Muscle of arm (tissue), 12 donors: Measurements from ENCODE around the gene ARL6IP4. TPM values are rescaled to one million over a fixed set of nuclear protein-coding genes. Genes with fewer than 3 reads are reported as not detected.

ENCODE experiments used
- DNase-seq: peaks from one replicate; pipeline ENCODE4 v3.0.0-alpha.2; 2013
- polyA plus RNA-seq, 12 donors: library from polyadenylated mRNA; unstranded; fragments of 120-200 nt; gene quantifications; one replicate each; pipeline ENCODE4 v1.2.1, GENCODE V29; 2013; ENCODE audit not compliant: insufficient read length in 12 of 12

The ARL6IP4 gene
- polyA plus RNA-seq, 12 donors: 111 to 263 (median 139) TPM; not detected in 1

DNA sequence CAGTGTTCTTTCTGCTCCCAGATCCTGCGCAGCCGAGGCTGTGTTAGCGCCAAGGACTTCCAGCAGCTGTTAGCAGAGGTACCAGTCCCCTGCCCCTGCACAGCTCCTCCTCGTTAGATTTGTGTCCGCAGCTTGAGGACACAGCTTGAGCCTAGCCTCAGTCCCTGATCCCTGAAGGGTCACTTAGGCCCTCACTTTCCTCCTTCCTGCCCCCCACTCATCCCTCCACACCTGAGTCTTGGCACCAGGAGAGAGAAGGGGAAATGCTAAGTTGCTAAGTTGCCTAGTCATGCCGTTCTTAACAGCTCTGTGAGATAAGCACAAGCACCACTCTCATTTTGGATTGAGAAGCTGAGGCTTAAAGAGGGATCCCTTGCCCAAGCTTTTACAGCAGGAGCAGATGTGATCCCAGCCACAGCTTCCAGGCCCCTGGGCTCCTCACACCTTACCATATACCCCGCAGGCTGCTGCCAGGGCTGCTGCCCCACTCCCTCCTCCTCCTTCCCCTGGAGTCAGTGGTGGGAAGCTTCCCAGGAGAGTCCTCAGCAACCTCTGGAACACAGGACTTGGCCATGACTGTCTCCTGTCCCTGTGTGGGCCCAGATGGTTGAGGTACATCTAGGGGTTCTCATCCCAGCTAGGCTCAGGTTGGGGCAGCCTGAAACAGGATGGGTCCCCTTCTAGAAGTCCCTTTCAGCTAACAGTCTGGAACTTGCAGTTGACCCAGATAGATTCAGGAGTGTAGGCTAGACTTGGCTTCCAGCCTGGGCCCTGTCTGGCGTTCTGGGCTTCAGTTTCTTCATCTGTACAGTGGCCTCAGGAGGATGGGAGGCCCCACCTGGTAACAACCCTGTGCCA lies 4.5 kb upstream of the ARL6IP4 start:
- DNase-seq: no peak

DNA sequence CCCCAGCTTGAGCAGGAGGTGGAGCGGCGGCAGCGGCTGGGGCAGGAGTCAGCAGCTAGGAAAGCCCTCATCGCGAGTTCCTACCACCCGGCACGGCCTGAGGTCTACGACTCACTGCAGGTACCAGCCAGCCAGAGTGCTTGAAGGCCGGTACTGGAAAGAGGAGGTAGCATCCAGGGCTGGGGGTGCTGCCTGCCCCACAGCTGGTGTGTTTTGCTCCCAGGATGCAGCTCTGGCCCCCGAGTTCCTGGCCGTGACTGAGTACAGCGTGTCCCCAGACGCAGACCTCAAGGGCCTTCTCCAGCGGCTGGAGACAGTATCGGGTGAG lies 3.9 kb upstream of the ARL6IP4 start:
- no peak for DNase-seq

DNA sequence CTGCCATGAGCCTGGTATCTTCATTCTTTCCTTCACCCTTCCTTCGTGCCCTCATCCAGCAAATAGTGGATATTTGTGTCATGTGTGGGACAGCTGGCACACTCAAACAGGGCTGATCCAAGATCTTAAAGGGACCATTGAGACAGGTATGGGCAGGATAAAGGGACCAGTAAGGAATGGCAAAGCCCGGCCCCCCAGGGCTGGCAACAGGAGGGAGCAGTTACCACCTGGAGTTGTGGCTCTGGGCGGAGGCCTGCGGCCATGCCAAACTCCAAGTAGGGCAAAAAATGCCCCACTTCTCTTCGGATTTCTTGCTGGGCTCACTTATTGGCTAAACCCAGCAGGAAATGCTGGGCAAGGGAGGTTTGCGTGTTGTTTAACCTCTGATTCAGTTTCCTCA lies 3.3 kb upstream of the ARL6IP4 start:
- no peak for DNase-seq

DNA sequence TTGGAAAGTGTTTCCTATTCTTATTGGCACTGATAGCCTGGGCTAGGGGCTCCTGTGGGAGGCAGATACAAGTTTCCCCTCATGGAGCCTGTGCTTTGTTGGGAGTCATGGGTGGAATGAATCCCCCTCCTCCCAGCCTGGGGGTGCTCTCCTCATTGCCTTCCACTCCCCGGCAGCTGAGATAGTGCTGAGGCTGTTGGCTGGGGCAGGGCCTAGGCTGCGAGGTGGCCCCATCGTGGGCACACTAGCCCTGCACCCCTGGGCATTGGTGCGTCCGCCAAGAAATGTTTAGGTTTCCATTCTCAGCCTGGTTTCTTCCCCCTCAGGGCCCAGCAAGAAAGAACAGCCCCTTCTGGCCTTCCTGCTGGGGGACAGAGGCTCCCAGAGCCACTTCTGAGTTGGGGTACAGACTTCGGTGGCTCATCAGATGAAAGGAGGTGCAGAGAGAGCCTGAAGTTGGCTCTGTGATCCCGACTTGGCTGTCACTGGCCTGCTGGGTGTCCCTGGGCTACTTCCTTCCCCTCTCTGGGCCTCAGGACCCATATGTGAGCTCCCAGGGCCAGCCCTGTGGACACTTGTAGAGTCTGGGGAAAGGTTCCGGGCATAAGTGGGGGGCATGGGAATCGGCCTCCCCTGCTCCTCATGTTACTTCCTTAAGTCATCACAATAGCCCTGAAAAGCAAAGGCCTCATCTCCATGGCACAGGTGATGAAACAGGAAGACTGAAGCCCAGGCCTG lies 2.7 kb upstream of the ARL6IP4 start:
- no peak for DNase-seq

DNA sequence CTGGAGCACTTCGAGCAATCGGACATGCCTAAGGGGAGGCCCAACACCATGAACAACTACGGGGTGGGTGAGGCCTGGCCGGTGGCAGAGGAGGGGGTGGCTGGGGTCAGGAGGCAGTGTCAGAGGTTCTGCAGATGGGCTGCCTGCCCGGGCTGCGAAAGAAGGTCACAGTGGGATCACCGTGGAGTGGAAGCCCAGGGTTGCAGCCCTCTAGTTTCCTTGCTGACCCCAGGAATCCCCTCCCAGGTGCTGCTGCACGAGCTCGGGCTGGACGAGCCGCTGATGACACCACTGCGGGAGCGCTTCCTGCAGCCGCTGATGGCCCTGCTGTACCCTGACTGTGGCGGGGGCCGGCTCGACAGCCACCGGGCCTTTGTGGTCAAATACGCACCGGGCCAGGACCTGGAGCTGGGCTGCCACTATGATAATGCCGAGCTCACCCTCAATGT lies 1.9 kb upstream of the ARL6IP4 start:
- DNase-seq: no peak

DNA sequence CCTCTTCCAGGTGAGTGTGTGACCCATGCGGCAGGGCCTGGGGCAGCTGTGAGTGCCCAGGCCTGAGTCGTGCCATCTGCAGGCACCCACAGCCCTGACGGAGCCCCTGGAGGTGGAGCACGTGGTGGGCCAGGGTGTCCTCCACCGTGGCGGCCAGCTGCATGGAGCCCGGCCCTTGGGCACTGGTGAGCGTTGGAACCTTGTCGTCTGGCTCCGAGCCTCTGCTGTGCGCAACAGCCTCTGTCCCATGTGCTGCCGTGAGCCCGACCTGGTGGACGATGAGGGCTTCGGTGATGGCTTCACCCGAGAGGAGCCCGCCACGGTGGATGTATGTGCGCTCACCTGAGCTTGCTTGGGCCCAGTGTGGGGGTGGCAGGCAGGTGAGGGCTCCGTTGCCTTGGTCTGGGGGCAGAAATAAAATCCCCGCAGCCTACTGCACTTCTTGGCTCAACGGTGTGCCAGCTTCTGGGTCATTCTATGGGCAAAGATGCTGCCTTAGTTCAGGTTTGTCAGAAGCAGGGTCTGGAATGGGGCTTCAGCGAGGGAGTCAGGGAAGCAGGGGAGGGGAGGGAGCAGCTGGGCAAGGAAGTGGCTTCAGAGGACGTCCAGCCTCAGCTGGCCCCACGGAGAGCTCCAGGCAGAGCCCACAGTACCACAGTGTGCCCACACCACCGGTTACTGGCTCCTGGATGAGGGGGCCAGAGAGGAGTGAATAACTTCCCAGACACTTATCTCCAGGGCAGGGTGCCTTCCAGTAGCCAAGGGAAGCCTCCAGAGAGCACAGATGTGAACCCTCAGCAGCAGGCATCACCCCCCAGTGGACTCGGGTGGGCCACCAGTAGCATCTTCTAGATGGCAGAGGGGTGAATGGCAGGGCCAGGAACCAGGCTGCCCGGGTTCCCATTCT lies 1.2 kb upstream of the ARL6IP4 start:
- DNase-seq: no peak

GRCh38 chr12:122979908-122980182 lies 636 bp upstream of the ARL6IP4 start:
- DNase-seq: no peak

DNA sequence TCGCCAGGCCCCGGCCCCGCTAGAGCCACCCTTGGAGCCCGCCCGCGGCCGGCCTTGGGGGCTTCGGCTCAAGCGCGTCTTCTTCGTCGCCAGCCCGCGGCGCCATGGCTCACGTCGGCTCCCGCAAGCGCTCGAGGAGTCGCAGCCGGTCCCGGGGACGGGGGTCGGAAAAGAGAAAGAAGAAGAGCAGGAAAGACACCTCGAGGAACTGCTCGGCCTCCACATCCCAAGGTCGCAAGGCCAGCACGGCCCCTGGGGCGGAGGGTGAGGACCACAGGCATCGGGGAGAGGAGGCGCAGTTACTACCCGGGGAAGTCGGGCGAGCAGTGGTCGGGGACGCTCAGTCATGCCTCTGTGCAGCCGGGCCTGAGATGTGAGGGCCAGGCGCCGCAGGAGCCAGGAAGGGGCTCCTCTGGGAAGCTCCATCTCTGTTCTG lies 573 bp downstream of the ARL6IP4 start:
- DNase-seq: no peak

- DNase-seq: no peak
Observed at GRCh38 chr12:122981587-122982476, 1.4 kb downstream of the ARL6IP4 start.

- no peak for DNase-seq
Observed at GRCh38 chr12:122982477-122982815, 2.0 kb downstream of the ARL6IP4 start.

DNA sequence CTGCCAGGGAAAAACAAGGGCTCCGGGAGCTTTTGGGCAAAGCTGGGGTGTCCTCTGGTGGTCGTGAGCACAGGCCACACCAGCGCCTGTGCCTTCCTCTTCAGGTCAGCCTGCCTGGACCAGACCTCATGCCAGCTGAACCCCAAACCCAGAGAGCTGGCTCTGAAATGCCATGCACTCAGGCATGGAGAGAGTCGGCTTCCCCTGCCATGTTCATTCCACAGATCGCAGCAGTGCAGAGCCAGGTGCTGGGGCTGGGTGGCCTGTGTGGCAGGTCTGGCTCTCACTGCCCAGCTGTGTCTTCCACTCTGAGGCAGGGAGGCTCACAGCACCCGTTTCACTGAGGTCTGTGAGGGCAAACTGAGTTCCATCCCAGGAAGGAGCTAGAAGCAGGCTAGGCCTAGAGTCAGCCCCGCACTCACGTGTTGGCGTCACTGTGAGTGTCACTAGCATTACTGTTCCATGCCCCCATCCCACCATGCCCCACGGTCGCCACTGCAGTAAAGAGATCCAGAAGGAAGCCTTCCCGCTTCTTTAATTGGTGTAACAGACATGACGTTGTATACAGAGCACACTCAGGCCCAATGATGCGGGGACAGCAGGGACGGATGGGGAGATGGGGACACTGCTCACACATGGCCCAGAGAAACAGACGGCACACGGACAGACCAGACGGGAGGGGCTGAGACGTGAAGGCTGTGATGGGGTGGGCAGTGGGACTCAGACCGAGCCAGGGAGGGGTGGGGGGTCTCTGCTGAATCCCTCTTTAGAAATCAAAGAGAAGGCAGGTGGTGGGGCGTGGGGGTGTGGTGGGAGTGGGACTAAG lies 2.7 kb downstream of the ARL6IP4 start:
- no peak for DNase-seq

DNA sequence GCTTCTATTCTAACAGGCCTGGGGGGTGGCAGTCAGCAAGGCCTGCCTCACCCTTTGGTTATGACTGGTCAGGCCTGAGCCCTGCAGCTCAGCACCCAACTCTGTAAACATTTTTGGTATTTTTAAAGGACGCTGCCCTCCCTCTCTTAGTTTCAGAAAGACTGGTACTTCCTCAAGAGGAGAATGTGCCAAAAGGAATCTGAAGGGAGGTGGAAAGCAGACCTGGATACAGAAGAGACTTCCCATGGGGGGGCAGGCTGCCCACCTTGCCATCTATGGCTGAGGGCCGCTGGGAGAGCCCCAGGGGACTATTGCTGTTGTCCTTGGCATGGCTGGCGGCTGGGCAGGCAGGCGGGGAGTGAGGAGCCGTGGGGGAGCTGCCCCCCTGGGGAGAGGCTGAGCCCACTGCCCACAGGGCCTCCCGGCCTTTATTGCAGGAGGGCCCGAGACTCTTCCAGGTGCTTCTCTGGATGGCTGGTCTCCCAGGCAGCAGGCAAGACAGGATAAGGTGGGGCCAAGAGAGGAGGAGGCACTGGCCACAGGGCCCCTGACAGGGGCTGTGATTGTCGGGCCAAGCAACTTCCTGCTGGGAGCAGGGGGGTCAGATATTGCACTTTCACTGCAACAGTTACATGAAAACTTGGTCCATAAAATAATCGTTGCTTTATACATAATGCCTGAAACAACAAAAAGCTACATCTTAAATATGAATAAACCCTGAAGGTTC lies 3.5 kb downstream of the ARL6IP4 start:
- DNase-seq: no peak

DNA sequence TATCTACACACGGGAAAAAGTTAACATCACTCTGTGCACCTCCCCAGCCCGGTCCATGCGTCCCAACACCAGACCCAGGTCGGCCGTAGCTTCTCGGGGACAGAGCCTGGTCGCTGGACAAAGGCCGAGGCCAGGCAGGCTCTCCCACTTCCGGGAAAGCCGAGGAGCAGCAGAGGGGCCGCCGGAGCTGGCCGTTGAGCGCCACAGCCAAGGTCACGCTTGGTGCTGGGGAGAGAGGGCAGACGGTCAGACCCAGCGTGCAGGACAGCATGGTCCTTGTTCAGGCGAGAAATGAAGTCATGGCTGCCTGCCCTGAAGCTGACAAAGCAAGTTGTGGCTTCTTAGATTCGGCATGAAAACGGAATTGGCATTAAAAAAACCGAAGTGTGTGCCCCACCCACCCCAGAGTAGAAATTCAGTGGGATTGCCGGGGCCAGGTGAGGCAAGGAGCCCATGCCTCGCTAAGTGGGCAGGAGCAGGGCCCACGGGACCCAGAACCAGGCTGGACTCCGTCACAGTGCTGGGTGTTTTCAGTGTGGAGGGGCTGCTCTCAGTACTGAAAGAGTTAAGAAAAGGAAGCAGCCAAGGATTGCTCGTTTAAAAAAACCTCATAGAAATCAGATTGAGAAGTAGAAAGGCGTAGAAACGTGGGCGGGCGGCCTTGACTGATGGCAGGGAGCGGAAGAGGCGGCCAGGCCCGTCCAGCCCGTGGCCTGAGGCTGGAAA lies 4.3 kb downstream of the ARL6IP4 start:
- DNase-seq: no peak

GRCh38 chr12:122985338-122986257 lies 5.1 kb downstream of the ARL6IP4 start:
- DNase-seq: no peak

DNA sequence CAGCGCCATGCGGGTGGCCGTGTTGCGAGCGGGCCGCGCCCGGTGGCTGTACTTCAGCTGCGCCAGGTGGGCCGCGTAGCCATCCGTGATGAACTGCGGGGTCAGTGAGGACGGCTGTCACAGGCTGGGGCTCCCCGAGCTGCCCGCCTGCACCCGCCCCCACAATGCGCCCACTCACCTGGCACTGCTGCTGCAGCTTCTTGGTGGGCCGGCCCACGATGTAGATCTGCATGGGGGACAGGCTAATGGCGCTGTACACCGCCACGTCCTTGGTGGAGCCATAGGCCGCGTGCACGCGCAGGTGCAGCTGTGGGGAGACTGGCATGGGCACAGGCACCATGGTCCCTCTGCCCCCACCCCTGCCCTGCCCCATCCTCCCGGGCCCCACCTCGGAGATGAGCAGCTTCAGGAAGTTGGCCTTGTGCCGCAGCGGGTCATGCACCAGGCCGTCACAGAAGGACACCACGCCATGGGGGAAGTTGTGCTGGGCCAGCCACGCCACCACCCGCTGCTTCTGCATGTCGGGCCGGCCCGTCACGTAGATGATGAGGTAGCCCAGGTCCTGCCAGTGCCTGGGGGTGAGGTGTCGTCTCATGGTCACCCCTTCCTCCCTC lies 5.9 kb downstream of the ARL6IP4 start:
- no peak for DNase-seq

- DNase-seq: no peak
Observed at GRCh38 chr12:122987086-122987951, 6.8 kb downstream of the ARL6IP4 start.

- no peak for DNase-seq
Observed at GRCh38 chr12:122988036-122988435, 7.6 kb downstream of the ARL6IP4 start.
